OCI-LY3 (cell line): ENCODE measurements around the gene EXOSC10.

Source experiments
- H2AFZ ChIP-seq: fragments of 200-600, 300-600 bp; shearing (Covaris generic); 2 replicates; pipeline ENCODE4 v1.6.0; 2014; ENCODE audit warnings: antibody characterized with exemption, low read depth, low read length
- H3K27ac ChIP-seq: fragments of 200-600, 300-600 bp; sonication (generic); 2 replicates; pipeline ENCODE4 v1.5.1; 2014; ENCODE audit warnings: mild to moderate bottlenecking, low read length, moderate library complexity, mixed read lengths
- H3K27me3 ChIP-seq: fragments of 200-600, 300-600 bp; sonication (generic); 2 replicates; pipeline ENCODE4 v1.6.1; 2014; ENCODE audit warnings: low read depth, low read length, mixed read lengths
- H3K36me3 ChIP-seq: fragments of 200-600, 300-600 bp; sonication (generic); replicated peaks from 2 replicates; pipeline ENCODE3; 2014; ENCODE audit warnings: low read depth, low read length, mixed read lengths
- H3K4me1 ChIP-seq: fragments of 300-600, 200-600 bp; sonication (generic); 2 replicates; pipeline ENCODE4 v1.6.1; 2014; ENCODE audit warnings: low read length, mixed read lengths
- H3K4me2 ChIP-seq: fragments of 200-600, 300-600 bp; sonication (generic); 2 replicates; pipeline ENCODE4 v1.6.1; 2014; ENCODE audit warnings: low read length, mixed read lengths
- H3K4me3 ChIP-seq: fragments of 300-600, 200-600 bp; sonication (generic); 2 replicates; pipeline ENCODE4 v1.5.1; 2014; ENCODE audit warnings: antibody characterized with exemption, mild to moderate bottlenecking, low read length, moderate library complexity
- H3K79me2 ChIP-seq: fragments of 300-600, 200-600 bp; shearing (Covaris generic); 2 replicates; pipeline ENCODE4 v1.6.1; 2014; ENCODE audit warnings: mild to moderate bottlenecking, low read length, mixed read lengths
- H3K9ac ChIP-seq: fragments of 300-600, 200-600 bp; shearing (Covaris generic); 2 replicates; pipeline ENCODE4 v1.6.0; 2014; ENCODE audit warnings: mild to moderate bottlenecking, low read length, moderate library complexity
- H3K9me3 ChIP-seq: fragments of 200-600, 300-600 bp; shearing (Covaris generic); 2 replicates; pipeline ENCODE4 v1.6.1; 2014; ENCODE audit warnings: low read length, mixed read lengths; ENCODE audit not compliant: insufficient read depth
- H4K20me1 ChIP-seq: fragments of 200-600, 300-600 bp; sonication (generic); 2 replicates; pipeline ENCODE4 v1.6.1; 2016; ENCODE audit warnings: low read length, mixed read lengths; ENCODE audit not compliant: insufficient read depth
- EZH2phosphoT487 ChIP-seq: fragments of 200-600 bp; shearing (Covaris generic); IDR thresholded peaks from 2 replicates; pipeline ENCODE4 v1.6.1; 2018; ENCODE audit warnings: antibody characterized with exemption, mixed run types, low read depth
- TF ChIP-seq, protein P1 (sequence below): fragments of 200-600, 300-600 bp; sonication (generic); IDR thresholded peaks from 2 replicates; pipeline ENCODE4 v1.5.1; 2014; ENCODE audit warnings: antibody characterized with exemption, low read length, low read depth

EXOSC10 gene

DNA sequence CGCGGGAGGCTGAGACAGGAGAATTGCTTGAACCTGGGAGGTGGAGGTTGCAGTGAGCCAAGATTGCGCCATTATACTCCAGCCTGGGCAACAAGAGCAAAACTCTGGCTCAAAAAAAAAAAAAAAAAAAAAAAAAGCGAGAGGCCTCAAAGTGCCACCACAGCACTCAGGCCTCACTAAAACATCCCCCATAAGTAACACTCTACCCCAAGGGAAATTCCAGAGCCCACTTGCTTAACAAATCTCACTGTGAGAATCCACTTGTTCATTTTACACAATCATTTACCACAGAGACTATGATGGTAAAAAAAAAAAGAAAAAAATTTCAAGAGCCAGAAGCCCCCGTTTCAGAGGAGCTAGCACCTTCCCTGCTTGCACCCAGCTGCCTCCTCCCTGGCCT, 26.3 kb upstream of the EXOSC10 start:
- Histone ChIP-seq H3K4me1 (no peaks in the 10 kb centered on the region), H3K27me3 (no peaks in the 10 kb centered on the region), H4K20me1 (no peaks in the 10 kb centered on the region), H3K36me3 (peaks cover 16% of the 10 kb centered on the region), H2AFZ (no peak overlapping the region), H3K4me3 (no peak overlapping the region), H3K4me2 (no peak overlapping the region), H3K9me3 (no peaks in the 10 kb centered on the region), H3K79me2 (no peaks in the 10 kb centered on the region), H3K27ac (no peak overlapping the region), H3K9ac (no peak overlapping the region)
- no peak for TF ChIP-seq EZH2phosphoT487
- TF ChIP-seq, protein P1, sequence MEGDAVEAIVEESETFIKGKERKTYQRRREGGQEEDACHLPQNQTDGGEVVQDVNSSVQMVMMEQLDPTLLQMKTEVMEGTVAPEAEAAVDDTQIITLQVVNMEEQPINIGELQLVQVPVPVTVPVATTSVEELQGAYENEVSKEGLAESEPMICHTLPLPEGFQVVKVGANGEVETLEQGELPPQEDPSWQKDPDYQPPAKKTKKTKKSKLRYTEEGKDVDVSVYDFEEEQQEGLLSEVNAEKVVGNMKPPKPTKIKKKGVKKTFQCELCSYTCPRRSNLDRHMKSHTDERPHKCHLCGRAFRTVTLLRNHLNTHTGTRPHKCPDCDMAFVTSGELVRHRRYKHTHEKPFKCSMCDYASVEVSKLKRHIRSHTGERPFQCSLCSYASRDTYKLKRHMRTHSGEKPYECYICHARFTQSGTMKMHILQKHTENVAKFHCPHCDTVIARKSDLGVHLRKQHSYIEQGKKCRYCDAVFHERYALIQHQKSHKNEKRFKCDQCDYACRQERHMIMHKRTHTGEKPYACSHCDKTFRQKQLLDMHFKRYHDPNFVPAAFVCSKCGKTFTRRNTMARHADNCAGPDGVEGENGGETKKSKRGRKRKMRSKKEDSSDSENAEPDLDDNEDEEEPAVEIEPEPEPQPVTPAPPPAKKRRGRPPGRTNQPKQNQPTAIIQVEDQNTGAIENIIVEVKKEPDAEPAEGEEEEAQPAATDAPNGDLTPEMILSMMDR, result no peak

DNA sequence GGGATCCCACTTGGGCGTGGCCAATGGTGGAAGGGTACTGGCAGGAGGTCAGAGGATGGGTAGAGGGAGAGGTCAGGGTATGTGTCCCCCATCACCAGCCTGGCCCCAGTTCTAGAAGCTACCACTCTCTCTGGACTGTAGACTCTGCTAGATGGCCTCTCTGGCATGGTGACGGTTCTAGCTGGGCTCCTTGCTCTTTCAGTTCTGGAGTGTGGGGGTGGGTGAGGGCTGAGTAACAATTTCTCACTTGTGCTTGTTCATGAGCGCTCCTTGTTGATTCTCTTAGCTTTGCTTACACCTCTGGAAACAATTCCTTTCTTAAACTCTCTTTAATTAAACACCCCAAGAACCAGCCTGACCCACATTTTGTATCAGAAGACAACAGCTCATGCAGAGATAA, 25.3 kb upstream of the EXOSC10 start:
- Histone ChIP-seq H4K20me1 (no peaks in the 10 kb centered on the region), H3K27me3 (no peaks in the 10 kb centered on the region), H3K36me3 (peaks cover 12% of the 10 kb centered on the region), H3K27ac (no peak overlapping the region), H3K4me2 (no peak overlapping the region), H3K9ac (no peak overlapping the region), H3K4me1 (no peaks in the 10 kb centered on the region), H3K79me2 (no peaks in the 10 kb centered on the region), H3K4me3 (no peak overlapping the region), H3K9me3 (no peaks in the 10 kb centered on the region), H2AFZ (no peak overlapping the region)
- TF ChIP-seq, protein P1, result no peak
- TF ChIP-seq EZH2phosphoT487, result no peak

DNA sequence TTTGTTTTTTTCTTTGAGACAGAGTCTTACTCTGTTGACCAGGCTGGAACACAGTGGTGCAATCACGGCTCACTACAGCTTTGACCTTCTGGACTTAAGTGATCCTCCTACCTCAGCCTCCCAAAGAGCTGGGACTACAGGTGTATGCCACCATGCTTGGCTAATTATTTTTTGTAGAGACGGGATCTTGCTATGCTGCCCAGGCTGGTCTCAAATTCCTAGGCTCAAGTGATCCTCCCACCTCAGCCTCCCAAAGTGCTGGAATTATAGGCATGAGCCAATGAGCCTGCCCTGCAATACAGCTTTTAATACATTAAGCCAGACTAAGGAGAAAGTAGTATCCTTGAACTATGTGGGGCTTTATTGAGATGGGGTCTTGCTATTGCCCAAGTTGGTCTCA, 16.6 kb upstream of the EXOSC10 start:
- H3K4me2 ChIP-seq, result no peak overlapping the region
- H3K9ac ChIP-seq, result no peak overlapping the region
- no peaks in the 10 kb centered on the region for H3K4me1 ChIP-seq
- no peak for TF ChIP-seq EZH2phosphoT487
- TF ChIP-seq, protein P1, result no peak
- H4K20me1 ChIP-seq, result no peaks in the 10 kb centered on the region
- H3K36me3 ChIP-seq, result no peaks in the 10 kb centered on the region
- H3K79me2 ChIP-seq, result no peaks in the 10 kb centered on the region
- H3K4me3 ChIP-seq, result no peak overlapping the region
- no peaks in the 10 kb centered on the region for H3K9me3 ChIP-seq
- no peak overlapping the region for H3K27ac ChIP-seq
- H3K27me3 ChIP-seq, result no peaks in the 10 kb centered on the region
- no peak overlapping the region for H2AFZ ChIP-seq

DNA sequence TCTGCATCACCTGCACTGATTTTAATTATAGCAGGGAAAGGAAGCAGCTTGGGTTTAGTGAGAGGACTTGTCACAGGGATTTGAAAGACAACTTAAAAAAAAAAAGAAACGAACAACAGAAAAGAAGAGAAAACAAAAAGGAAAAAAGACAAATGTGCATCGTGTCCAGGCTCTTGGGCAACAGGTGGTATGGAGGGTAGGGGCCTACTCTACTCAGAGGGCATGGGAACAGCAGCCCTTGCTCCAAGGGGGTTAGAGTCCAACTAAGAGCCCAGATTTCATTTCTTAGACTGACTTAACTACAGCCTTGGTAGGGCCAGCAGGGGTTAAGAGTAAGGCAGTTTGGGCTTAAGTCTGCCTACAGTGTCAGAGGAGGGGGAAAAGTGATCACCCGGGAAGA, 15.3 kb upstream of the EXOSC10 start:
- Histone ChIP-seq H3K27me3 (no peaks in the 10 kb centered on the region), H4K20me1 (no peaks in the 10 kb centered on the region), H3K4me3 (no peak overlapping the region), H3K27ac (no peak overlapping the region), H3K36me3 (no peaks in the 10 kb centered on the region), H3K9ac (no peak overlapping the region), H3K79me2 (no peaks in the 10 kb centered on the region), H3K4me2 (no peak overlapping the region), H2AFZ (no peak overlapping the region), H3K9me3 (no peaks in the 10 kb centered on the region), H3K4me1 (no peaks in the 10 kb centered on the region)
- TF ChIP-seq, protein P1, result no peak
- no peak for TF ChIP-seq EZH2phosphoT487
